HG03432 (cell line): ENCODE data around the gene MYH2.
"Not testable (repeated sequence)": the region's sequence is repeated elsewhere in the genome, so short reads cannot be mapped to it uniquely, and the experiment has no call there.

Source experiments
- ATAC-seq: cut with Tn5 transposase; IDR thresholded peaks from one replicate; pipeline ENCODE4 v1.9.1; 2021; ENCODE audit warnings: mild to moderate bottlenecking, moderate library complexity; ENCODE audit not compliant: unreplicated experiment

The MYH2 gene

DNA sequence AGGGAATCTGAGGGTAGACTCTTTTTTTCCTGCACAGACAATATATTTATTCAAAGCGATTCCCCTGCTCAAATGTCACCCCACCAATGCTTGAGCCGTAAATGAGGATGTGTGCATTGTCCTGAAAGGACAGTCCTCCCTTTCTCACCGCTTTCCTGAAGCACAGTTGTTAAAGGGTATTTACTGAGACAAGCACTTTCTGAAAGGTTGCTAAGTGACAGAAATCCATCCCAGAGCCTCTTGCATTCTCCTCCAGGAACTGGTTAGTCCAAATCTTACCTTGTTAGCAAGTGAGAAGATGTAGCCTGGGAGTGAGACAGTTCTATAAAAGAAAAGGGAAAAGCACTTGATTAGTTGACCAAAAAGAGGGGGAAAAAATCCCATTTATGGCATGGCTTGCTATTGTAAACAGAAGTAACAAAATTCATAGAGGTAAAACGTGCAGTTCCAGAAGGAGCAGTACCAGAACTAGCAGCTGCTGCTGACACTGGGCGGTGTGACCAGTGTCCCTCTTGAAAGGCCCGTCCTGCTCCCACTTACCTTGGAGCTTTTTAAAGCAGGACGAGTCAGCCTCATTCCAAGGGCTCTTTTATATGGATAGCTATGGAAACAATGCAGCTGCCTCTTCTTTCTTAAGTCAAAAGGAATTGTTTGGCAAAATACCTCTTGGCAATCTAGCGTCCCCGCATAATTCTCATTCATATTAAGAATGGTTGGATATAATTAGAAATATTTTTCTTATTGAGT, at the start of gene MYH2:
Gene MYH2 (minus strand): TSS at position 563 of the 747 bp plus-strand sequence. CDS start 1,738 bp downstream, outside the sequence.
- ATAC-seq, result no peak

DNA sequence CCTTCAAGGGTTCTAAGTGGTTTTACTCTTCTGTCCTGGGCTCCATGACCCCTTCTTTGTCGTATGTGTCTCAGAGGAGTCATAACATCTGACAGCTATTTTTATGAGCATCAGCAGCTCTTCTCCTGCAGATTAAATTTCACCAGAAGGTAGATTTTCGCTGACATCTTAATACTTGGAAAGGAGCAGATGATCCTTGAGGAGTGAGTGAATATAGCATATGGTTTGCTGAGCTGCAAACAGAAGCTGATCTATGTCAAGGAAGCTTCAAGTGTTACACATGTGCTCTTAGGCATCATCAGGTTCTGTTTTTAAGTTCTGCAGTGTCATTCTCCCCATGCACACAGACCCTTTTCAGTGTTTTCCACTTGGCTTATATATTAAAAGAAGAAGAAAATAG, 49.2 kb upstream of the MYH2 start:
- no peak for ATAC-seq

DNA sequence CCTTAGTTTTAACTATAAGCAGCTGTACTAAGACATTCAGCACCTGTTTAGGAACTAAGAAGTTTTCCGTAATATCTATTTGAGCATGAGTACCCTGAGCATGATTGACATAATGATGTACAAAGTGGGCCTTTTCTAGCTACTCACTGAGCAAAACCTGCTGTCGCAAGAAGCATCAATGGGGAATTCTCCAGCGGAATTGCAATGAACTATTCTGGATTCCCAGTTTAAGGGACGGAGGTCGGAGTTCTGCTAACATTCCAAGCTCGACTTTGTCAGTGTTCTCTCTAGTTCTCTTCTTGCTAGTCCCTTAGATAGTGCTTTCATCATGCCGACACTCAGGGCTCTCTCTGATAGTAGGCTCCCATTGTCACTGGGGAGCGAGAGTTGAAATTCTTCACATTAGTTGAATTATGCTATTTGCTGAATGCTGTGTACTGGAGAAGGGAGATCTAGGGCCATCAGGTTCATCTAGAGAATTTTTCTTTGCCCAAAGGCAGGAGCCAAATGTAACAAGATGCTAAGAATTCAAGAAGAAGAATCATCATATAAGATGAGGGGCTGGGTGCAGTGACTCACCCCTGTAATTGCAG, 40.2 kb upstream of the MYH2 start:
- ATAC-seq, result no peak

DNA sequence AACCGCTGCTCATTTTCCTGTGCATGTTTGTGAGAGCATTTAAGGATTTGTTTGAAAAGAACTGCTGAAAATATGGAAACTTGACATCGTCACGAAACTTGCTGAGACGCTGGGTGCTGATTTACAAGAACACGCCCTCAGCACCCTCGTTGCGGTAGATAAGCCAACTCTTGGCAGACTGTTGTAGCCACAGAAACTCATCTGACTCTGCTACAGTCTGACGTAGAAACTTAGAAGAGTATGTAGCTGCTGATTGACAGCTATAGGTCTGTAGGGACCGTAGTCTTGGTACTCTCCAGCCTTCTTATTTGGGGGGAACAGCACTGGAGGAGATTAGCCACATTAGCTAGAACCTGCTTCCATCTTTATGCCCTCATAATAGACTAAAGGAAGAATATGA, 36.1 kb upstream of the MYH2 start:
- no peak for ATAC-seq

DNA sequence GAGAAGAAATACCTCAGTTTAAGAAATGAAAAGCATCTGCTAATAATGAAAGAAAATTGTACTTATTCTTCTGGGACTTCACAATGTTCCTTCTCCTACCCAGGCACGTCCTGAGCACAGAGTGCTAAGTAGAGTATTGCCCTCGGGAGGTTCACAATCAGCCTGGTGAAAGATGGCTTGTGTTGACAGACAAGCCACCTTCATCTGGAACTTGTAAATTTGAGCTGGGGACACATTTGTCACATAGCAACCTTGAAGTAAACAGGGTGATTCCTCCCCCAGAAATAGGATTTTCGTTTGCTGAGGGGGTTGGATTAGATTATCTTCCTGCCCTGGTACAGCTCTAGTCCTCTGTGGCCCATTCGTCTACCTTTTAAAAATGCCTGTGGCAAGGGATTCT, 34.4 kb upstream of the MYH2 start:
- no peak for ATAC-seq

DNA sequence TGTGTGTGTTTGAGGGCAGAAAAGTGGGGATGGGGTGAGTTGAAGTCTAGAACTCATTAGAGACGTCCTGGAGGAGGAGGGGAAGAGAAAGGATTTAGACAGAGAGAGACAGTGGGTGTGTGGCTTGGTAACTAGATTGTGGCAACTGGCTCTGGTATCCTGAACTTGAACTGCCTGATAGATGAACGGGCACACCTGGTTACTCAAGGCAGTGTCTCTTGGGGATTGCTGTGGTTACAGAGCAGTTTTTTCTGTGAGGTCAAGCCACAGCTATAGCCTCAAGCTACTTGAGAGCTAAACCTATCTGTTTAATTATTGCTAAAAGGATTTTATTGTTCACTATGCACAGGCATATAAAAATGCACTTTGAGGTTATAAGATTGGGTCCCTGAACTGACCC, 29.8 kb upstream of the MYH2 start:
- peak; percentile 75 for ATAC-seq

DNA sequence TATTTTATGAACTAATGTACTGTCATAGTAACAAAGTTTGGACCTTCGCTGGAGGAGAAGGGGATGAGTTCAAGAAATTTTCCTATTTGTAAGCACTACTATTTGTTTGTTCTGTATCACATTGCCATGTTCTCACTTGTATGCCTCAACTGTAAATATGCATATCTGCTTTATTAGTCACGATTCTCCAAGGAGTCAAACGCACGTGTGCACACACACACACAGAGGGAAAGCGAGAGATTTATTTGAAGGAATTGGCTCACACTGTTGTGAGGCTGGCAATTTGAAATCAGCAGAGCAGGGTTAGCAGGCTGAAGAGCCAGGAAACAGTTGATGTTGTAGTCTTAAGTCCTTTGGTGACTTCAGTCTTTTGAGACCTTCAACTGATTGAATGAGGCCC, 24.9 kb upstream of the MYH2 start:
- ATAC-seq, result no peak

DNA sequence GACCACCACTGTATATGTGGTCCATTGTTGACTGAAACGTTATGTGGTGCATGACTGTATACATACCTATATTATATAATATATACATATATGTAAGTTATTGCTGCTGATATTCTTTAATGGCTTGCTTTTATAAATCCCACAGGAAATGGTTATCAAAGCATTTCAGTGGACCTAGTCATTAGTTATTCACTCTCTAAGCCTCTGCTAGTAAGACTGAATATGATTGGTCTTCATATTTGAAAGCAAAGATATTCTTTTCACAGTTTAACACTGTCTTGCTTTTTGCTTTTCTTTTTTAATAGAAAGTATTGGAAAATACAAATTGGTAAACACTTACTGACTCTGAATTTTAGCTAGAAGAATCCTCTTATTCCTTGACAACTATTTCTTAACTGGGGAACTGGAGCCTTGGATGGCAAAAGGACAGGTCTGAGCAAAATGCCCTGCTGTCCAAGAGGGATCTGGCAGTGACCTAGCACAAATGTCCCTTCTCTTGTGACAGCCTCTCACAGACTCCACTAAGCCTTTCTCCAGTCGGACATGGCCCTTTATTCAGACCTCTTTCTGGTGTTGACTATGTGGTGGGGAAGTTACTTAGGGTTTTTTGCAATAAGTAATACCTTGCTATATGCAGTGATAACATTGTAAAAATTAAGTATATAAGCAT, 14.7 kb upstream of the MYH2 start:
- no peak for ATAC-seq

DNA sequence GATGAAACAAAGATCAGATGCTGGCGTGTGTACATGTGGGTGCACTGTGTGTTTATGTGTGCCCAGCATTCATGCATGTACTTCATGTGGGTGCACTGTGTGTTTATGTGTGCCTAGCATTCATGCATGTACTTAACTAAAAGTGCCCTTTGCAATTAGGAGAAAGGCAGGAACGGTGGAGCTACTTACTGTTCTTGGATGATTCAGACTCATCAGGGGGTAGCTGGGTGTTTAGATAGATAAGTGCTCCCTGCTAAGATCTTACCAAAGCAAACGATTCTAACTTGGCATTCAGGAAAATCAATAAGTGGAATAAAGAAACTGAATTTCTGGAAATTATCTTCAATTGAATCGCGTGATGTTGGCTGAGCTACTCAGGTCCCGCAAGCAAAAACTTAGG, 8.6 kb upstream of the MYH2 start:
- no peak for ATAC-seq

DNA sequence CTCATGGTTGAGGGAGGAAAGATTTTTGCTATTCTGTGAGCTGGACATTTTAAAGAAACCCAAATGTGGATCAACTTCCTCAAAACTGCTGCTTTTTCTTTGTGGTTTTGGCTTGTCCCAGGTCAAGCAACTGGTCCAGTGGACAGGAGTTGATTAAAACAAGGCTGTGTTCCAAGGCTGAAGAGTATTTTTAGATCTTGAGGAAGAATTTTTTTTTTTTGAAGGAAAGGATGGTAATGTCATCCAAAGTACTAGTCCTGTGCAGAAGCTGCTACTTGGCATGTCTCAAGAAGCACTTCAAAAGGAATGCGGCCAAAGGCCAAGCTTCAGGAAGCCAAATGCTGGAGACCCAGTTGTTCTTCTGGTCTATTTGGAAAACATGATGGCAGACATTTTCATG, 8.0 kb upstream of the MYH2 start:
- no peak for ATAC-seq

DNA sequence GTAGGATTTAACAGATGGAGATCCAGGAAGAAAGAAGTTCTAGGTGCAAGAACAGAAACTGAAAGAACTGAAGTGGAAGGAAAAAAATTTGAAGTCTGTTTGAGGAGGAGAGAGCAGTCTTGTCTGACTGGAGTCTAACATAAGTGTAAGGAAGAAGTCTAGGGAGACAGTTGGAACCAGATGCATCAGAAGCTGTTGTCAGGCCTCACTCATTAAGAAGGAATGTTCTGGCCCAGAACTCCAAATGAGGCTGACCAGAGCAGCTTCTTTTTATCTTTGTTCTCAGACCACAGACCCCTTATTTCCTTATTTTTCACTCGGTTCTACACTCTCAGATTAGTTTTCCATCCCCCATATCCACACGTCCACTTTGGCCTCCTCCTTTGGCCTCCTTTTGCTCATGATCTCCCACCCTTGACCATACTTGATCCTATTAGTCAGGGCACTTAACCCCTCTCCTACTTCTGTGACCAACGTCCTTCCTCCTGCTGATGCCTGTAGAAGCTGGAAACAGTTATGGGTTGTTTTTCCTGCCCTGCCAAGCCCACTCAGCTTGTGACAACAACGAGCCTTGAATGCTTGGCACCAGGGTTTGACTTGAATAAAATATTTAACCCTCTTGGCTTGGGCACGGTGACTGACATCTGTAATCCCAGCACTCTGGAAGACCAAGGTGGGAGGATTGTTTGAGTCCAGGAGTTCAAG, 7.0 kb upstream of the MYH2 start:
- no peak for ATAC-seq

DNA sequence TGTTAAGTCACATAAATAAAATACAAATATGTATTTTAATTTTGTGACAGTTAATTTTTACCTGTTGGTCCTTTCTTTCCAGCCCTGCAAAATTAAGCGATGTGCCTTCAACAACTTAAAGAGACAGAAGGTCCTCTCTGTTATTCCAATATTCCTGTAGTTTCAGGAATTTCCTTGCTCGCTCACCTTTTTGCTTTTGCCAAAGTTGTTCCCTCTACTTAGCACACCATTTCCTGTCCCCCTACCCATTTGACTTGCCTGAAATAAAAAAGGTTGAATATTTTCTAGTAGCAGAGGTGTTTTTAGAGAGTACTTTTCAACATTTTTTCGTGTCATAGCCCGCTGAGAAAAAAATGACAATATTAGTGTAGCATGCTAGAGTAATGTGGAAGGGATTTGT, 556 bp upstream of the MYH2 start:
- no peak for ATAC-seq

DNA sequence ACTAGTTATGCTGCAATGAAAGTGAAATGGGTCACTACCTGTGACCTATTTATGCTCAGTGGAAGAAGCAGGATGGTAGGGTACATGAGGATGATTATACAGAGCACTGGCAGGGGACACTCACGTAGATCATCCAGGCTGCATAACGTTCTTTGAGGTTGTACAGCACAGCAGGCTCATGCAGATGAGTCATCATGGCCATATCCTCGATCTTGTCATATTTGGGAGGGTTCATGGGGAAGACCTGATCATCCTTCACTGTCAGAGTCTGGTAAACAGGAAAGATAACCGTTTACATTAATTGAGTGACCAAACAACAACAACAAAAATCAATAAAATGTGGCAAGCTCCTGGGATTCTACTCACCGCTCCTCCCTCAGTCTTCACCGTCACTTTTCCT, 2.1 kb downstream of the MYH2 start:
- no peak for ATAC-seq

DNA sequence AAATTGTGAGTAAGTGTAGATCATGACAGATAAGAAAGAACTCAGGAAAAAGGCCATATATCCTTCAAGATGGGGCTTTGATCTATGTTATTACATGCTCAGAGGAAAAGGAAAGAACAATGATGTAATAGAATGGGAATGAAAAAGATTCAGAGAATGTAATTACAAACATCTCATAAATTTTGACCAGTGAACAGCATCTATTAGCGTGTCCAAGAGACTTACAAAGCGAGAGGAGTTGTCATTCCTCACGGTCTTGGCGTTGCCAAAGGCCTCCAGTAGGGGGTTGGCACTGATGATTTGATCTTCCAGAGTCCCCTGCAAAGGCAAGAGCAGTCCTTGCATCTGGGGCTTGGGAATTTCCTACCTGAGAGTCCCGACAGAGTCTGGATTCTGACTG, 6.0 kb downstream of the MYH2 start:
- not testable (repeated sequence) for ATAC-seq

DNA sequence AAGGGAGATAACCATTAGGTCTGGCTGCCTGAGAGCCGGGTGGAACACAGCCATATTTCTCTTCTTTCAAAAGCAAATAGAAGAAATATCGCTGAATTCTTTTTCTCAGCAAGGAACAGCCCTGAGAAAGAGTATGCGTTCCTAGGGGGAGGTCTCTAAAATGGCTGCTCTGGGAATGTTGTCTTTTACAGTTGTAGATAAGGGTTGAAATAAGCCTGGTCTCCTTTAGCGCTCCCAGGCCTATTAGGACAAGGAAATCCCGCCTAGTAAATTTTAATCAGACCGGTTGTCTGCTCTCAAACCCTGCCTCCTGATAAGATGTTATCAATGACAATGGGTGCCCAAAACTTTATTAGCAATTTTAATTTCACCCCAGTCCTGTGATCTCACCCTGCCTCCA, 8.3 kb downstream of the MYH2 start:
- ATAC-seq, result not testable (repeated sequence)

DNA sequence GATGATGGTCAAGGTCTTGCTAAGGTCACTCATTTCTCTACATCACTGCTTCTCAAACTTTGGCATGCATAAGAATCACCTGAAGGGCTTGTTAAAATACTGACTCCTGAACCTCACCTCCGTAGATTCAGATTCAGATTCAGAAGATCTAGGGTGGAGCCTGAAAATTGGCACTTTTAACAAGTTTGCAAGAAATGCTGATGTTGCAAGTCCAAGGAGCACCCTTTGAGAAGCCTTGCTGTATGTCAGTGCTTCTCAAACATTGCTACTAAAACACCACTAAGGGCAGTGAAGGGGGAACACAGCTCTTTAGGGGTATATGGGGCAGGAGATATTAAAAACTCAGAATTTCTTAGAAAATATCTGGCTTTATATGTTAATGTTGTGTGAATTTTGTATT, 17.4 kb downstream of the MYH2 start:
- ATAC-seq, result no peak

DNA sequence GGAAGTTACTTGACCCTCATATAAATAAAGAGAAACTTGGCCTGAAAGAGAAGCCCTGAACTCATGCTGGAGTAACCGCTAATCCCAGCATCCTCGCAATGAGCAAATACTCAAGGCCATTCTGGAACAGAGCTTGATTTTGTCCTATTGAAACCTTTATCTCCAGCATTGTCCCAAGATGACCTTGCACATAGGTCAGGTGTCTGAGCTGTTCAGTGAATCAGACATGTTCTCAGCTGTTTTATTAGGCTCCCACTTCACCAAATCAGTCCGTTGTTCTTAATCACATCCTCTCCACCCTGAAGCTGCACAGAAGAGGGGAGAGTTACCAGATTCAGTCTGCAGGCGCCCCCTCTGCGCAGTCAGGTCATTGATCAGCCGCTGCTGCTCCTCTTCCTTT, 22.0 kb downstream of the MYH2 start:
- ATAC-seq, result no peak

DNA sequence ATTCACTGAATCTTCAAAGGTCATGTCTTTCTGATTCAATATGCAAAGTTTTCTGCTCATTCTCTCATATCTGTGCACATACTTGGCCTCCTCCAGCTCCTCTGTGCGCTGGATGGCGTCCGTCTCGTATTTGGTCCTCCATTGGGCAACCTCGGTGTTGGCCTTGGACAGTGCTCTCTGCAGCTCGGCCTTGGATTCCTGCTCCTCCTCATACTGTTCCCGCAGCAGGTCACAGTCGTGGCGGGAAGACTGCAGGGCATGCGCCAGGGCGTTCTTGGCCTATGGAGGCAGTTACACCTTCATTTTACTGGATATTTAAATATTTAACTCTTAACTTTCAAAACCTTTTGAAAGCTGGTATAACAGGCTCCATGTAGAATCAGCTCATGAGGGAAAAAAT, 22.9 kb downstream of the MYH2 start:
- ATAC-seq, result no peak

DNA sequence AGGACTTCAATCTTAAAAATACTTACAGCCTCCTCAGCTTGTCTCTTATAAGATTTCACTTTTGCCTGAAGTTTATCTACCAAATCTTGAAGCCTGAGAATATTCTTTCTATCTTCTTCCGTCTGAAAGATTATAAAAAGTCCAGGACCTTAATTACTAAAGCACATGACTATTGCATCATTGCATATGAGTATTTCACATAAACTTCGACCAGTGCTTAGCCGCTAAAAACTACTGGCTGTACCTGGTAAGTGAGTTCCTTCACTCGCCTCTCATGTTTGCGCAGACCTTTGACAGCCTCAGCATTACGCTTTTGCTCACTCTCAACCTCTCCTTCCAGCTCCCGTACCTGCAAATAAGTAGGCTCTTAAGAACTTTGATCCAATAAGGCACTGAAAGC, 26.4 kb downstream of the MYH2 start:
- ATAC-seq, result no peak

DNA sequence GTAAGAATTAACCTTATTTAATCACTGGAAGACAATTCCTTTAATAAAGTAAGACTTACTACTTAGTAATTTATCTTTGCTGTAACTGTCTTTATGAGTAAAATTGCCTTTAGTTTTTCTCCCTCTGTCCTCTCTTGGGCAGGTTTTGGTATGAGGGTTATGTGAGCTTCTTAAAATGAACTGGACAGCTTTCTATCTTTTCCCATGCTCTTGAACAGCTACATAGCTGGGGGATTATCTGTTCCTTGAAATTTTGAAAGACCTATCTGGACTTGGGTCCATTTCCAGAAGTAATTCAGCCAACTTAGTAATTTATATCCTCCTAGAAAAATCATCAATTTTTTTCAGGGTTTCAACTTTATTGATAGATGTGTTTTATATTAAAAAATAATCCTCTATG, 27.5 kb downstream of the MYH2 start:
- ATAC-seq, result no peak

DNA sequence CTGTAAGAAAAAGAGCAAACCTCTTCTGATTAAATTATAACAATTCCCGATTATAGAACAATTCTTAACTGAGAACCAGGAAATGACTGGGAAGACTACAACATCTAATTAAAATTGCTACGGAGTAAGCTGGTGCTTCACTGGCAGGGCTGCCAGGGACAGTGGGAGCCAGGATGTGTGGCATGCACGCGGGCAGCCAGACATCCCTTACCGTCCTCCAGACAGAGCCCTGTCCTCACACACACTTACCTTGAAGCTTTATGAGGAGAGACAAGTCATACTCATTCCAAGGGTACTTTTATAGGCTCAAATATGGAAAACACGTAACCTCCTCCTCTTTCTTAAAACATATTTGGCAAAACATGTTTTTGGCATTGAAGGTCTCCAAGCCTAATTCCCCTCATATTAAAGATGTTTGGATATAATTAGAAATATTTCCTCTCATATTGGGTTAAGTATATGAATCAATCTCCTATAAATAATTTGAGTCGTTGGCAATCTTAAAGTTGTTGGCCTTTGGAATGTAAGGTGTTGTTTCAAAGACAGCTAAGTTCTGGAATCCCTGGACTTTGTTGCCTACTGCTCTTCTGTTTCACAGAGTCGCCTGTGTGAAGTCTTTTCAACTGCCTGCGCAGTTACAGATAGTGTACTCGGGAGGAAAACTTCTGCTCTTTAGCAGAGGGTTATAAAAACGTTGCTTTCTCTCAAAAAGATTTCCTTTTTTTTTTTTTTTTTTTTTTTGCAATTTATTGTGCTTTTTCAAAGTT, 31.0 kb downstream of the MYH2 start, which contains the start of gene MYH1:
Gene MYH1 (minus strand): TSS at position 272 of the 767 bp plus-strand sequence. CDS start 1,900 bp downstream, outside the sequence.
- ATAC-seq, result no peak
